GM18867 (cell line): ENCODE data around the gene PDE6B.

Experiments
- ATAC-seq: cut with Tn5 transposase; IDR thresholded peaks from one replicate; pipeline ENCODE4 v1.9.1; 2021; ENCODE audit warnings: mild to moderate bottlenecking, moderate library complexity; ENCODE audit not compliant: unreplicated experiment

The PDE6B gene

DNA sequence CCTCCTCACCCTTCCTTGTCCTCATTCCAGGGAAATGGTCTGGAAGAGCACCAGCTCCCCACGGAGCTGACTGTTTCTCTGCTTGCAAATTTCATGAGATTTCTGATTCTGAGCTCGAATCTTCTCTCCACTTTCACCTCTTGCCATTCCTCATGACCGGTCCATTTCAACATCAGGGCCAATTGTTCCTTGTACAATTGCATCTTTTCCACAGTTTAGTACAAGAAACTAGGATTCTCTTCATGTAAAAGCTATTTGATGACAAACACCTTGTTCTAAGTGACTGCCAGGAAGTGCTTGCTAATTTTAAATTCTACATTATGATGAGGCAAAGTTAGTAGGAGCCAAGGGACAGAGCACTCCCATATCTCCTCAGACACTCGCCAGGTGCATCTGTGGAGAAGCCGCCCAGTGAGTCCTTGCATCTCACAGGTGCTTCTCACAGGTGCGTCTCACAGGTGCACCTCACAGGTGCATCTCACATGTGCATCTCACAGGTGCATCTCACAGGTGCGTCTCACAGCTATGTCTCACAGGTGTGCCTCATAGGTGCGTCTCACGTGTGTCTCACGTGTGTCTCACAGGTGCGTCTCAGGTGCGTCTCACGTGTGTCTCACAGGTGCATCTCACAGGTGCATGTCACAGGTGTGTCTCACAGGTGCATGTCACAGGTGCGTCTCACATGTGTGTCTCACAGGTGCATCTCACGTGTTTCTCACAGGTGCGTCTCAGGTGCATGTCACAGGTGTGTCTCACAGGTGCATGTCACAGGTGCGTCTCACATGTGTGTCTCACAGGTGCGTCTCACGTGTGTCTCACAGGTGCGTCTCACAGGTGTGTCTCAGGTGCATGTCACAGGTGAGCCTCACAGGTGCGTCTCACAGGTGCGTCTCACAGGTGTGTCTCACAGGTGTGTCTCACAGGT lies 3.0 kb upstream of the PDE6B start:
- ATAC-seq = no peak

DNA sequence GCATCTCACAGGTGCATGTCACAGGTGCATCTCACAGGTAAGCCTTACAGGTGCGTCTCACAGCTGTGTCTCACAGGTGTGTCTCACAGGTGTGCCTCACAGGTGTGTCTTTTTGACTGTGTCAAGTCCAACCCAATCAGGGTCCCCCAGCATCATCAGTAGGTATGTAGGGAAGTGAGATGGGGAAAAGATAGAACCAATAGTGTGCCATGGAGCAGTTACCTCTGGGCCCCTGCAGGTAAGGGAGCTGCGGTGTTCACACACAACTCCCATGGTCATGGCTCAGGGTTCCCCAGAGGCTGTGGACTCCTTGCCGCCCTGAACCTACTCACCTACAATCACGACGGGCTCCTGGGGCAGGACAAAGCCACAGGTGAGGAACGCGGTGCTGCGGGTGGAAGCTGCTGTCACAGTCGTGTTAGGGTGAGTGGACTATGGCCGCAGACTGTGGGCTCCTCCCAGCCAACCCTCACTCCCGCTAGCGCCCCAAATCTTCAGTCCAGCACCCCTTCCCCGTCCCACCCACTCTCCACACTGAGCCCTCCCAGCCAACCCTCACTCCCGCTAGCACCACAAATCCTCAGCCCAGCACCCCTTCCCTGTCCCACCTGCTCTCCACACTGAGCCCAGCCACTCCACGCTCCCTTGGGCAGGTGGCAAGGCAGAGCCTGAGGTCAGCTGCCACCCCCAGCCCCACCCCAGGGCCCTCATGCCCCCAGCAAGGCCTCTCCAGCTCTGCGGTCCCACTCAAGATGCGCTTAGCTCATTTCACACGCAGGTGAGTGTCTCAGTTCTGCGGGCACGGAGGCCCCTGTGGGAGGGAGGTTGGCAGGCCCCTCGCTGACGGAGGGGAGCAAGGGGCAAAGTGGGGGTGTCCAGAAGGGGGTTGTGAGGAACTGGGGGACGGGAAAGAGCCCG lies 2.1 kb upstream of the PDE6B start:
- ATAC-seq = no peak

DNA sequence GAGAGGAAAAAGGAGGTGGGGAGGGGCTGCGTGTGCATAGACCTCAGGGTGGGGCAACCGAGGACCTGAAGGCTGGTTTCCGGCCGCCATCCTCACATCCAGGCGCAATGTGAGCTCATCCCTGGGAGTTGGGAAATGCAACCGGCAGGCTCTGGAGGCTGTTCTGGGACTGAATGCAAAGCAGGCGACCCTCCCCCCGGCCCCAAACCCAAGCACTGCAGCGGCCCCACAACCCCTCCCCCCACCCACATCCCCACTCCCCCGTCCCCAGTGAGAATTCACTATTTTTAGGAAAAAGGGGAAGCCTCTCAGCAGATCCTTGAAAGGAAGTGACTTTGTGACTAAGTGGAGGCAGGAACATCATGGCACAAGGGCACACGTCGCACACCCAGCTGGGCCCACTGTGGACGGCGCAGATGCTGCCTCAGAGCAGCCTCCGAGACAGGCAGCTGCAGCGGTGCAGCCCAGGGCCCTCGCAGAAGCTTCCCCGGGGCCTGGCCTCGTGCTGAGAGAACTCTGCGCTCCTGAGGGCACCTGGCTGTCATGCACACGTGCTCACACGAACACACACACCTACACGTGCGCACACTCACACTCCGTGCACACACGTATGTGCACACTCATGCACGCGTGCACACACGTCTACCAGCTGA lies 1.3 kb upstream of the PDE6B start:
- ATAC-seq = no peak

DNA sequence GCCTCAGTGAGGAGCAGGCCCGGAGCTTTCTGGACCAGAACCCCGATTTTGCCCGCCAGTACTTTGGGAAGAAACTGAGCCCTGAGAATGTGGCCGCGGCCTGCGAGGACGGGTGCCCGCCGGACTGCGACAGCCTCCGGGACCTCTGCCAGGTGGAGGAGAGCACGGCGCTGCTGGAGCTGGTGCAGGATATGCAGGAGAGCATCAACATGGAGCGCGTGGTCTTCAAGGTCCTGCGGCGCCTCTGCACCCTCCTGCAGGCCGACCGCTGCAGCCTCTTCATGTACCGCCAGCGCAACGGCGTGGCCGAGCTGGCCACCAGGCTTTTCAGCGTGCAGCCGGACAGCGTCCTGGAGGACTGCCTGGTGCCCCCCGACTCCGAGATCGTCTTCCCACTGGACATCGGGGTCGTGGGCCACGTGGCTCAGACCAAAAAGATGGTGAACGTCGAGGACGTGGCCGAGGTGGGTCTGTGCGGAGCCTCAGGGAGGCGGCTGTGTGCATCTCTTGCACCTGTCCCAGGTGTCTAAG lies 323 bp downstream of the PDE6B start:
- ATAC-seq = no peak

DNA sequence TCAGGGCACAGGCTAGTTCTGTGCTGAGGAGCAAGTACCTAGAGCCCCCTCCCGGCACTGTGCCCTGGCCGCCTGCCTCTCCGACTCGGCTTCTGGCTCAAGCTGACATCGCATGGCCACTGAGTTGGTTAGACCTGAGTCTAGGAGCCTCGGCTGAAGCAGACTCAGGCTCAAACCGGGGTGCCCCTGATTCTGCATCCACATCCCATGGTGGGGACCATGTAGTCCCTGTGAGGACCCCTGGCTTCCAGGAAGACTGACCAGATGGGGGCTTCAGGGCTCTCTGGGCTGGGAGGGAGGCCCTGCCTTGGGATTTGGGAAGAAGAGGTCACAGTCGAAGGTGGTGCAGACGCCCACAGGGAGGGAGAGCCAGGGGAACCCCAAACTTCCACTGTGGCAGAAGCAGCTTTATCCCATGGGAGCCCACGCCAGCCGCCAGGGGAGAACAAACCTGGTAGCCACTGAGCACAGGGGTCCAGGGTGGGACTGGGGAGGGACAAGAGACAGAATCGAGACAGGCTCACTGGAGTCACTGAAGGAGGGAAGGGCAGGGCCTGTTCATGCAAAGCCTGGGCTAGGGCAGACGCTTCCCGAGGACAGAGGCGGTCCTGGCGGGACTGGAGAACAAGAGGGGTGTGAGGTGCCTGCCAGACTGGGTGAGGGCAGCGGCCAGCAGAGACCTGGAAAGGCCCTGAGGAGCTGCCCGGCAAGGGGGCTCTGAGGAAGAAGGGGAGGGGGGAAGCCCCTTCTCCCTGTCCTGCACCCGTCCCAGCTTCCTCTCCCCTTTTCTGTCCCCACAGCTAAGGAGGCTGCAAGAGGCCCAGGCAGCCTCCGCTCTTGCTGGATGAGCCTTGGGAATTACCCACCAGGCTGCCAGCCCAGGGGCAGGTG lies 1.1 kb downstream of the PDE6B start:
- ATAC-seq = no peak

DNA sequence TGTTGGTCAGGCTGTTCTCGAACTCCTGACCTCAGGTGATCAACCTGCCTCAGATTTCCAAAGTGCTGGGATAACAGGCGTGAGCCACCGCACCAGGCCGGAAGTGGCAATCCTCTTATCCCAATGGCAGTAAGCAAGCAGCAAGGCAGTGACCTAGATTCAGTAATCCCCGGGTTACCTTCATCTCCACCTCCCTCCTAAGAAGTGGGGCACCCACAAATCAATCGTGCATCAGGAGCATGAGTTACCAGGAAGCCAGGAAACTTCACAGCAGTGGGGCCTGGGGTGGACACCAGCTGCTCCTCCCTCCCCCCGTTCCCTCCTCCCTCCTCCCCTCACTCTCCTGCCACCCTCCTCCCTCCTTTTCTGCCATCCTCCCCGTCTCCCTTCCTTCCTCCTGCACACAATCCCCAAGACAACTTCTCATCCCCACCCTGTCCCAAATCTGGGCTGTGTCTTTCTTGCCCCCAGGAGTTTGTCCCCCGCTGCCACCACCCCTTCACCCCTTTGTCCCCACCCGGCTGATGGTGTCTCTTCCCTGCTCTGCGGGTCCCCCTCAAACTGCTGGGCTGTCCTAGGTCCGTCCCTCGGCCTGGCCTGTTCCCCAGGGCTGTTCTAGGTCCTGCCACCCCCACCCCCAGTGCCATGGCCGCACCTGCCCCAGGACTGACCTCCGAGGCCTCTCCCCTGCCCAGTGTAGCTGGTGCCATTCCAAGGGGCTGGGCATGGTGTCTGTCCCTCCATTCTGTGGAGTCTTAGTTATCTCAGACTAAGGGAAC lies 2.2 kb downstream of the PDE6B start:
- no peak for ATAC-seq

DNA sequence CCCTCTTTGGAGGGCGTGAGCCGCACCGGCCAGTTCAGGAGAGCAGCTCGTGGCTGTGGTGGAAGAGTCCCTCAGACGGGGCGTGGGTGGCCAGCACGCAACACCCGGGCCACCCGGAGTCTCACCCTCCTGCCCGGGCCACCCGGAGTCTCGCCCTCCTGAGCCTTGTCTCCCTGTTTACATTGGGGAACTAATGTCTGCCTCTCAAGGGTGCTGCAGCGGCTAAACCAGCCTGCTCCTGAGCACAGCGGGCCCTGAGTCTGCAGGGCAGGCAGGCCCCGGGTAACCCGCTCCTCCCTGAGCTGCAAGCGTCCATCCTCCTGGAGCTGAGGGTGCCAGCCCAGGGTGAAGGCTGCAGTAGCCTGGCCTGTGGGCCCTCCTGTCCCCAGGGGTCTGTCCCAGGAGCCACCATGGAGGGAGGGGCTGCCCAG lies 3.0 kb downstream of the PDE6B start:
- no peak for ATAC-seq

DNA sequence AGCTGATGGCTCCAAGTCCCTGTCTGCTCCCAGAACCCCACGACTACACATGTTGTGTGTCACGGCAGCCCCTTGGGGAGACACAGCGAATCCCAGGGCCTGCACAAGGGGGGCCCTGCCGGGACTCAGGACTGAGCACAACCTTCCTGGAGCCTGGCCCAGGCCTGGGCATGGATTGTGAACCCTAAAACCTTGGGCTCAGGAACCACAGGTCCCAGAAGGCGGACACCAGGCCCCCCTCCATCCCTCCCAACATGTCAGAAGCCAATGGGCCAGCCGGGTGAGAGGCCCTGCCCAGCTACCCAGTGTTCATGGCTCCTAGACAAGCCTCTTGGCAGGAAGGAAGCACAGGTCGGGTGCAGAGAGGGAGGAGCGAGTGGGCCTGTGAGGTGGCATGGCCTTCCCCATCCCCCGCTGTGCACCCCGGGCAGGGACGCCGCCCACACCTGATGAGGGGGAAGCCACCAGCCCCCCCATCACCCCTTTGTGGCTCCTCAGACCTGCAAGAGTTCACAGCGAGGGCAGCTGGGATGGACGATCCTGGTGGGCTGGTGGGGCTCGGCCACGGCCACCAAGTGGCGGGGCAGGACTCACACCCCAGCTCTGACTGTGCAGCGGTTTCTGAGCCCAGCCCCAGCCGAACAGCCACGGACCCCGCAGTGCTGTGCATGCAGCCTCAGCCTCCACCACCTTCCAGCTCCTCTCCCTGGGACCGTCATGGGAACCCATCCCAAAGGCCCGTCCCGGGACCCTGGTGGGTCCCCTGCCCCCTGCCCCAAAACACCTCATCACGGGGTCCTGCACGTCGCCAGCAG lies 3.7 kb downstream of the PDE6B start:
- ATAC-seq = no peak

DNA sequence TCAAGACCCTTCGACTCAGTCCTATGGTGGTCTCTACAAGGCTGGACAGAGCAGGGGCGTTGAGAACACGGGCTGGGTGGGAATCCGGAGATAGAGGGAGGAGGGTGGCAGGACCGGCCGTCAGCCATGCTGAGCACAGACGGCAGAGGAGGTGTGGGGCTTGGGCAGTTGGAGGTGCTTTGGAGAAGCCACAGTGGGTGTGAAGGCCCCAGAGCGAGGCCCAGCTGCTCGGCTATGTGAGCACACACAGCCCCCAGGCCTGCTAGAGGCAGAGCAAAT lies 4.2 kb downstream of the PDE6B start:
- no peak for ATAC-seq

DNA sequence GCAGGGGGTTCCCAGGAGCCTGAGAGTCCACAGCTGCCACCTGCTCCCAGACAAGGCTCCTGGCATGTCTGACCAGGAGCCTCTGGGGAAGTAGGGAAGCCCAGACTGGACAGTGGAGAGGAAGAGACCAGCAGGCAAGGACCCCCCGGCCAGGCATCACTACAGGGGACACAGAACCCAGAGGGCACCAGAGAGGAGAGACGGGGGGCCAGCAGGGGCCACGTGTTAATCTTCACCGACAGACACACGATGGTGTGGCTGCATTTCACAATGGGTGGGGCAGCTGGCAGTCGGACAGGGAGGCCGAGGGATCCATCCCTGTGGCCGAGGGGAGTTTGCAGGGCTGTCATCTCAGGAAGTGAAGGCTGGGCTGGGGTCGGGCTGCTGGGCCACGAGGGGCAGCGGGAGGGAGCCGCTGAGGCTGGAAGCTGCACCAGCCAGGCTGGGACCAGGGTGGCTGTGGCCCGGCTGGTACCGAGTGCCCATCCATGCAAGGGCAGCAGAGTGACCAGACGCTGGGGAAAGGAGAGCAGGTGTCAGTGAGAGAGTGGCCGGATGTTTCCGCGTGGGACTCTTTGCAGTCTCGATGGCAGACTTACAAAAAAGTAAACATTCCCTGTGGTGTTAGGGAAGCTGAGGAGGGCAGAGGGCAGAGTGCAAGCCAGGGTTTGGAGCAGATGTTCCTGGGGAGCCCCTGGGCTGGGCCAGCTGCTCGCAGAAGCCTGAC lies 4.7 kb downstream of the PDE6B start:
- ATAC-seq = no peak

DNA sequence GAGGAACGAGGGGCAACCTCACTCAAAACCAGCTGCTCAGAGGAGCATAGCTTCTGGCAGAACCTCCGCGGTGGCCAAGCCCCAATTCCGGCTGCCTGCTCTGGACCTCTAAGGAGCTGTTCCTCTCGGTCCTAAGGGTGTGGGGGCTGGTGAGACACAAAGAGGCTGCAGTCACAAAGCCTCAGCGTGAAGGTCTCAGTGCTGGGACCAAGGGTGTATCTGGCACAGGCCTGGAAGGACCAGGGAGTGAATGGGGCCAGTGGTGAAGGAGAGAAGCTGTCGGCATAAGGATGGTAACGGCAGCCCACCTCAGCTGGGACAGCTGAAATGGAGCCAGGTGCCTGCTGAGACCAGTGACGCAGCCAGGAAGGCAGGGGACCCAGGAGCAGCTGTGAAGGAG lies 5.3 kb downstream of the PDE6B start:
- no peak for ATAC-seq

DNA sequence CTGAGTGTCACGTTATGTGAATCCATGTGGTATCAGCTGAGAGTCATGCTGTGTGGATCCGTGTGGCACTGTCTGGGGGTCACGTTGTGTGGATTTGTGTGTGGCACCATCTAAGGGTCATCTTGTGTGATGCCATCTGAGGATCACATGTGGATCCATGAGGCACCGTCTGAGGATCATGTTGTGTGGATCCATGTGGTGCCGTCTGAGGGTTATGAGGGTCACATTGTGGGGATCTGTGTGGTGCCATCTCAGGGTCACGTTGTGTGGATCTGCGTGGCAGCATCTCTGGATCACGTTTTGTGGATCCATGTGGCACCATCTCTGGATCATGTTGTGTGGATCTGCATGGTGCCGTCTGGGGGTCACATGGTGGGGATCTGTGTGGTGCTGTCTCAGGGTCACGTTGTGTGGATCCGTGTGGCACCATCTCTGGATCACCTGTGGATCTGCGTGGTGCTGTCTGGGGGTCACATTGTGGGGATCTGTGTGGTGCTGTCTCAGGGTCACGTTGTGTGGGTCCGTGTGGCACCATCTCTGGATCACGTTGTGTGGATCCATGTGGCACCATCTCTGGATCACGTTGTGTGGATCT lies 6.9 kb downstream of the PDE6B start:
- ATAC-seq = no peak

DNA sequence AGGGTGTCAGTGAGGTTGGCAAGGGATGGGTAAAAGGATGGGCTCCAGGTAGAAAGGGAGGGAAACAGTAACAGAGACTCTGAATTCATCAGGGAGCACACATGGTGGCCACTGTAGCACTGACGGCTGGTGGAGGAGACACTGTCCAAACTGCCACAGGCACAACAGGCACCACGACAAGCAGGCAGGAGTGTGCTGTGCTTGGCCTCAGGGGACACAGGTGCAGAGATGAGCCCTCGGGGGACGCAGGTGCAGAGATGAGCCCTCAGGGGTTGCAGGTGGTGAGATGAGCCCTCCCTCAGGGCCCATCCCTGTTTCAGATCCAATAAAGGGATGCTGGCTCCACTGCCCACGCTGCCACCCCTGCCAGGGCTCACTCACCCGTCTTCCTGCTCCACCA lies 7.6 kb downstream of the PDE6B start:
- ATAC-seq = no peak

DNA sequence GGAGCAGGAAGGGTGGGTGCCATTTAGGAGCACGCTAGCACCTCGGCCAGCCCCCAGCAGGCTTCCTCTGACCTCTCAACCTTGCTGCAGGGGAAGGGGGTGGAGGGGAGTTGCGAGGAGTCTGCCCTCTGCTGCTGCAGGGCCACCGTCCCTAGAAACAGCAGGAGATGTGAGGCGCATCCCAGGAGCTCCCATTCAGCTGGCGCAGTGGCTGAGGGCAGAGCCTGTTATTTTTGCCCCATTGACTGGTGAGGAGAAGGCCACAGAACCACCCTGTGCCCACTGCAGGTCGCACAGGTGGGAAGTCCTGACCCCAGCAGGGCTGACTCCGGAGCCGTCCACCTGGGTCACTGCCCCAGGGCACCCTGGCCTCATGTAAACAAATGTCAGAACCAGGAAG lies 8.0 kb downstream of the PDE6B start:
- ATAC-seq = no peak

DNA sequence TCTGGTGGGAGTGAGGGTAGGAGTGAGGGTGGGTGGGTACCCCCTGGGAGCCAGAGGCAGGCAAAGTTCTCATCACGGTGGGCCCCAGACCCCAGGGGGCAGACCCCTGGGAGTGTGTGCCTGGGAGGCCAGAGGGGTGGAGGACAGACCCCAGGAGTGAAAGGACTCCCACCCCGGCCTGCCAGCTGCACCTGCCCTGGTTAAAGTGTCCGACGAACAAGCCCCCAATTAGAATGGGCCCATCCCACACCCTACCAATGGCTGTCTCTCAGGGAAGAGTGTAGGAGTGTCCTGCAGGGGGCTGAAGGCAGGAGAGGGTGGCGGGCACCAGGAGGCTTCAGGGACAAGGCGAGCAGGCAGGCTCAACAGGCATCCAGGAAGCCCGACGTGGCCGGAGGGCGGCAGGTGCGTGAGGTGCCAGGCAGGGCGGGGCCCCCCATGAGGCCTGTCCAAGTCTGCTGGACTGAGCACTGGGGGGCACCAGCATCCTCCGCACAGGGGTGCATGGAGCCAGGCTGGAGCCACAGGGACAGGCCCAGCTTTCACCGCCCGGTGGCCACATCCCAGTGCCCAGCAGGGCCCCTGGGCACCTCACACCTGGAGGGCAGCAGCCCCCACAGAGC lies 8.7 kb downstream of the PDE6B start:
- ATAC-seq = no peak

DNA sequence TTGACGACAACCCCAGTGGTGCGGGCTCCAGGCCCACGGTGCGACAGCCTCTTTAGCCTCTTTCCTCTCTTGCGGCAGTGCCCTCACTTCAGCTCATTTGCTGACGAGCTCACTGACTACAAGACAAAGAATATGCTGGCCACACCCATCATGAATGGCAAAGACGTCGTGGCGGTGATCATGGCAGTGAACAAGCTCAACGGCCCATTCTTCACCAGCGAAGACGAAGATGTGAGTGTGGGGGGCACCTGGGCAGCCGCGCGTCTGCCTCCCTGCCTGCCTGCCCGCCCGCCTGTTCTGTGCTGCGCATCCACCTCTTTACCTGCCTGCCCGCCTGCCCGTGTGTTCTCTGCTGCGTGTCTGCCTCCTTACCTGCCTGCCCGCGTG lies 9.2 kb downstream of the PDE6B start:
- ATAC-seq = no peak
